GM19240 (cell line): ENCODE data around the gene SORL1-AS1.

Experiments used
- DNase-seq: peaks from one replicate; pipeline ENCODE4 v3.0.0; 2011; ENCODE audit warnings: low spot score; ENCODE audit not compliant: insufficient read length

SORL1-AS1 gene

GRCh38 chr11:121452609-121453150 lies at the start of gene SORL1-AS1:
Gene SORL1-AS1 (minus strand): TSS chr11:121452967.
- DNase-seq = no peak

- no peak for DNase-seq
Measured at GRCh38 chr11:121500717-121501116, 48.0 kb upstream of the SORL1-AS1 start.

- DNase-seq = no peak
Measured at GRCh38 chr11:121500275-121500674, 47.5 kb upstream of the SORL1-AS1 start.

GRCh38 chr11:121499405-121499804 lies 46.6 kb upstream of the SORL1-AS1 start:
- no peak for DNase-seq

- no peak for DNase-seq
Measured at GRCh38 chr11:121497176-121497998, 44.6 kb upstream of the SORL1-AS1 start.

GRCh38 chr11:121494355-121495099 lies 41.8 kb upstream of the SORL1-AS1 start:
- no peak for DNase-seq

- no peak for DNase-seq
Measured at GRCh38 chr11:121489823-121490222, 37.1 kb upstream of the SORL1-AS1 start.

- no peak for DNase-seq
Measured at GRCh38 chr11:121488641-121489040, 35.9 kb upstream of the SORL1-AS1 start.

- no peak for DNase-seq
Measured at GRCh38 chr11:121488170-121488569, 35.4 kb upstream of the SORL1-AS1 start.

- no peak for DNase-seq
Measured at GRCh38 chr11:121487191-121487590, 34.4 kb upstream of the SORL1-AS1 start.

- DNase-seq = no peak
Measured at GRCh38 chr11:121486054-121486453, 33.3 kb upstream of the SORL1-AS1 start.

GRCh38 chr11:121485216-121485615 lies 32.4 kb upstream of the SORL1-AS1 start:
- no peak for DNase-seq

- DNase-seq = no peak
Measured at GRCh38 chr11:121483805-121484480, 31.2 kb upstream of the SORL1-AS1 start.

- DNase-seq = peak; percentile 67
Measured at GRCh38 chr11:121482231-121483129, 29.7 kb upstream of the SORL1-AS1 start.

- peak; percentile 42 for DNase-seq
Measured at GRCh38 chr11:121481484-121482230, 28.9 kb upstream of the SORL1-AS1 start.

GRCh38 chr11:121479698-121480238 lies 27.0 kb upstream of the SORL1-AS1 start:
- DNase-seq = no peak

GRCh38 chr11:121478895-121479697 lies 26.3 kb upstream of the SORL1-AS1 start:
- DNase-seq = no peak

- no peak for DNase-seq
Measured at GRCh38 chr11:121478226-121478894, 25.6 kb upstream of the SORL1-AS1 start.
